Measurements from ENCODE around the gene AMN1.

Gene AMN1

DNA sequence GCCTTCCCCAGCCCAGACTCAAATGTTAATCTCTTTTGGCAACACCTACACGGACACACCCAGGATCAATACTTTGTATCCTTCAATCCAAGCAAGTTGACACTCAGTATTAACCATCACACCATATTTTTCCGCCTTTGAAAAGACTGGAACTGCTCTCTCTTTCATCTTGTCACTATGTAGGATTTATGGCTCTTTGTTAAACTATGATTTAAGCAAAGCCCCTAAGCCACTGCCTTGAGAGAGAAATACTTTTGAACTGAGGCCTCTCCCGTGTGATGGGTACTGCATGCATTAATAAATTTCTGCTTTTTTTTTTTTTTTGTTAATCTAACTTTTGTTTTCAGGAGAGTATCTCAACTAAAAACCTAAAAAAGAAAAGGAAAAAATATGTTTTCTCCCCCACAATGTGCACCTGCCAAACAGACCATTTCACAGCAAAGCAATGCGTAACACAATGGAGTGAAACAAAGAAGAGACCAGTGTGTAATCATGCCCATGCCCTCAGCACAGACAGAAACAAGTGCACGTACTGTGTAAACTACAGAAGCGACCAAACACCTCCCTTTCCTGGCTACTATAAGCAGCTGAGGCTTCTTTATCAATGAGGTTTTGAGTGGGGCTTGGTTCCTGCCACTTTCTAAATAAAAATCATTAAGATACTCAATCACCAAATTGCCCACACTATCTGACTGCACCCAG, 97.6 kb downstream of the AMN1 start:
- no peak for DNase-seq (ENCODE audit: low read depth, low spot score)
- H3K4me3 ChIP-seq (ENCODE audit: low read length) = no peak overlapping the region
- no CpG with 5 or more reads among the region's 6 CpGs for WGBS (ENCODE audit: insufficient coverage, insufficient read length)
- H3K36me3 ChIP-seq (ENCODE audit: control insufficient read depth, insufficient read depth, low read length) = no peaks in the 10 kb centered on the region
- H3K4me1 ChIP-seq (ENCODE audit: control insufficient read depth, insufficient read depth, low read length) = no peaks in the 10 kb centered on the region
- H3K9me3 ChIP-seq (ENCODE audit: control insufficient read depth, insufficient read depth, low read length) = no peaks in the 10 kb centered on the region
- H3K27me3 ChIP-seq (ENCODE audit: control insufficient read depth, insufficient read depth, low read length) = no peaks in the 10 kb centered on the region
- no peak overlapping the region for H3K27ac ChIP-seq (ENCODE audit: low read length)

- no peak for DNase-seq (ENCODE audit: low read depth, low spot score)
- WGBS (ENCODE audit: insufficient coverage, insufficient read length) = no CpG with 5 or more reads among the region's 16 CpGs
- no peak overlapping the region for H3K4me3 ChIP-seq (ENCODE audit: low read length)
- no peaks in the 10 kb centered on the region for H3K27me3 ChIP-seq (ENCODE audit: control insufficient read depth, insufficient read depth, low read length)
- H3K36me3 ChIP-seq (ENCODE audit: control insufficient read depth, insufficient read depth, low read length) = no peaks in the 10 kb centered on the region
- H3K4me1 ChIP-seq (ENCODE audit: control insufficient read depth, insufficient read depth, low read length) = no peaks in the 10 kb centered on the region
- H3K27ac ChIP-seq (ENCODE audit: low read length) = no peak overlapping the region
- no peaks in the 10 kb centered on the region for H3K9me3 ChIP-seq (ENCODE audit: control insufficient read depth, insufficient read depth, low read length)
These were observed 98.8 kb downstream of the AMN1 start for GRCh38 chr12:31629756-31630732.

DNA sequence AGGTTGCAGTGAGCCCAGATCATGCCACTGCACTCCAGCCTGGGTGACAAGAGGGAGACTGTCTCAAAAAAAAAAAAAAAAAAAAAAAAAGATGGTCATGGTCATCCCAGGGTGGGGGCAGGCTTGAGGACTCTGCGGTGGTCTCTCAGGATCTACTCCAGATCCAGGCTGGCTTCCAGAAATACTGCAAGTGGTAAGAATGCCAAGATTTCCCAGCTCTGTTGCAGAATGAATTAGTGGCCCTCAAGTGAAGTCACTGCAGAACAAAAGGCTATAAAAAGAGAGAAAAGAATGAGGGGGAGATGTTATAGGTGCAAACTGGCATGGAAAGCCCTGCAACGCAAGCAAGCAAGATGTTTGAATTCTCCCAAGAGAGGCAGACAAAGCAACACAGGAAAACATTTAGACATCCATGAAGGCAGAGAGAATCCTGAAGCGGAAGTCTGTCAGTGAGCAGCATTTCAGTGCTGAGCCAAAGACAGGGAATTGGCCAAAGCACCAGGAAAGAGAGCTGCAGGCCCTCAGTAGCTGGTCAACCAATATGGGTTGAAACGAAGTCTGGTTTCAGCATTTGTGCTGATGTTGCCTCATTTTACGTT, 101.3 kb downstream of the AMN1 start:
- no CpG with 5 or more reads among the region's 5 CpGs for WGBS (ENCODE audit: insufficient coverage, insufficient read length)
- no peak overlapping the region for H3K27ac ChIP-seq (ENCODE audit: low read length)
- no peak overlapping the region for H3K4me3 ChIP-seq (ENCODE audit: low read length)
- H3K36me3 ChIP-seq (ENCODE audit: control insufficient read depth, insufficient read depth, low read length) = no peaks in the 10 kb centered on the region
- no peak for DNase-seq (ENCODE audit: low read depth, low spot score)
- no peaks in the 10 kb centered on the region for H3K4me1 ChIP-seq (ENCODE audit: control insufficient read depth, insufficient read depth, low read length)
- no peaks in the 10 kb centered on the region for H3K27me3 ChIP-seq (ENCODE audit: control insufficient read depth, insufficient read depth, low read length)
- H3K9me3 ChIP-seq (ENCODE audit: control insufficient read depth, insufficient read depth, low read length) = no peaks in the 10 kb centered on the region

DNA sequence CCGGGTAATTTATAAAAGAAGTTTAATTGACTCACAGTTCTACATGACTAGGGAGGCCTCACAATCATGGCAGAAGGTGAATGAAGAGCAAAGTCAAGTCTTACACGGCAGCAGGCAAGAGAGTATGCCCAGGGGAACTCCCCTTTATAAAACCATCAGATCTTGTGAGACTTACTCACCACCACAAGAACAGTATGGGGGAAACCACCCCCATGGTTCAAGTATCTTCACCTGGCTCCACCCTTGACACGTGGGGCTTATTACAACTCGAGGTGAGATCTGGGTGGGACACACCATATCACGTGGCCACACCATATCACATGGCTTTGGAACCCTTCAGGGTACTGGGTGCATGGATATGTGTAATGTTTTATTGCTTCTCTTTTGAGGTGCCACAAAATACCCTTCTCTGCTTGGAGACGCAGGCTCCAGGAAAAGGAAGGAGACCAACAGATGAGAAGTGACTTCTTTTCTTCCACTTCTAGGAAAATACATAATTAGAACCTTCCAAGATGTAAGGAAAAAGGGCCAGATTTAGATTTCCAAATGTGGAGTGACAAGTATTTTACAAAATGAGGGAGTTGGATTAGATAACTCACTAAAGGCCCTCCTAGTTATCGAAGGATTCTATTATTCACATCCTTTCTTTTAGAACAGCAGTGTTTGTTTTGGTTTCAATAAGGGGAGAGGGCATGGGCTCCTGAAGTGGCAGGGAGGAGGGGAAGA, 102.4 kb downstream of the AMN1 start:
- no peak overlapping the region for H3K4me3 ChIP-seq (ENCODE audit: low read length)
- no peaks in the 10 kb centered on the region for H3K27me3 ChIP-seq (ENCODE audit: control insufficient read depth, insufficient read depth, low read length)
- H3K36me3 ChIP-seq (ENCODE audit: control insufficient read depth, insufficient read depth, low read length) = no peaks in the 10 kb centered on the region
- H3K27ac ChIP-seq (ENCODE audit: low read length) = no peak overlapping the region
- H3K9me3 ChIP-seq (ENCODE audit: control insufficient read depth, insufficient read depth, low read length) = no peaks in the 10 kb centered on the region
- H3K4me1 ChIP-seq (ENCODE audit: control insufficient read depth, insufficient read depth, low read length) = no peaks in the 10 kb centered on the region
- no CpG with 5 or more reads among the region's 7 CpGs for WGBS (ENCODE audit: insufficient coverage, insufficient read length)
- DNase-seq (ENCODE audit: low read depth, low spot score) = no peak

GRCh38 chr12:31622038-31622437, 106.8 kb downstream of the AMN1 start:
- no peak overlapping the region for H3K27ac ChIP-seq (ENCODE audit: low read length)
- no peaks in the 10 kb centered on the region for H3K9me3 ChIP-seq (ENCODE audit: control insufficient read depth, insufficient read depth, low read length)
- no peaks in the 10 kb centered on the region for H3K4me1 ChIP-seq (ENCODE audit: control insufficient read depth, insufficient read depth, low read length)
- no CpG with 5 or more reads among the region's 4 CpGs for WGBS (ENCODE audit: insufficient coverage, insufficient read length)
- no peaks in the 10 kb centered on the region for H3K27me3 ChIP-seq (ENCODE audit: control insufficient read depth, insufficient read depth, low read length)
- no peaks in the 10 kb centered on the region for H3K36me3 ChIP-seq (ENCODE audit: control insufficient read depth, insufficient read depth, low read length)
- H3K4me3 ChIP-seq (ENCODE audit: low read length) = no peak overlapping the region
- DNase-seq (ENCODE audit: low read depth, low spot score) = no peak

Measured in iPS DF 6.9 (cell line).